ENCODE data around the gene SLC7A9. TPM values are rescaled to one million over a fixed set of nuclear protein-coding genes. Genes with fewer than 3 reads are reported as not detected.

SLC7A9 gene
- total RNA-seq, 2 experiments from 2014 or later = 0.28 TPM; not detected in 1

DNA sequence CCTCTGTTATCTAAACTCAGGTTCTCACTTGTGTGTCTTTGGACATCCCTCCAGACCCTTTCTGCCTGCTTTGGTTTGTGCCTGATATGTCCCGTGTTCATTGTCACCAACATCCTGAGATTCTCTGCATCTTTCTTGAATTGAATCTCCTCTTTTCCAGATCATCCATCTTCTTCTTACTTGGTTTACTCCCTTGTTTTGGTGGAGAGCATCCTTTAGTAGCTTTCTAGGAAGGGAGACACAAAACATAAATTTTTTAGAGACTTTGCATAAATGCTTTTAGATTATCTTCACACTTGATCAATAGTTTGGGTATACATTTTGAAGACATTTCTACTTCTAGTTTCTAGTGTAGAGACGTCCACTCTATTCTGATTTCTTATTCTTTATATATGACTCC, 88.3 kb downstream of the SLC7A9 start:
- Histone ChIP-seq H3K27ac (ENCODE audit: low read depth in 1 of 2, low read length in 2 of 2) (no peak overlapping the region), H3K9me3 (ENCODE audit: control insufficient read depth in 1 of 2, insufficient read depth in 1 of 2, low read length in 2 of 2) (peaks cover 6 to 9% of the 10 kb centered on the region in 2 experiments), H3K27me3 (ENCODE audit: control insufficient read depth in 1 of 2, insufficient read depth in 2 of 2, low read length in 2 of 2) (no peaks in the 10 kb centered on the region), H3K36me3 (ENCODE audit: insufficient read depth, low read length) (no peaks in the 10 kb centered on the region), H3K4me1 (ENCODE audit: insufficient read depth, low read length) (no peaks in the 10 kb centered on the region), H3K4me3 (ENCODE audit: low read length) (no peak overlapping the region)
- Mint-ChIP-seq H3K27ac (no peak overlapping the region), H3K4me1 (ENCODE audit: low read depth) (peaks cover 11% of the 10 kb centered on the region), H3K4me3 (no peak overlapping the region), H3K27me3 (peaks cover 6% of the 10 kb centered on the region), H3K9me3 (peaks cover 10% of the 10 kb centered on the region), H3K36me3 (ENCODE audit: low read depth) (no peaks in the 10 kb centered on the region)
- CTCF ChIA-PET = no interaction called here
- intact Hi-C loops (cut with DNase I, micrococcal nuclease) = no loop called here
- ATAC-seq (ENCODE audit: poor library complexity) (no peak), DNase-seq (no peak)
- TF ChIP-seq, protein P1, sequence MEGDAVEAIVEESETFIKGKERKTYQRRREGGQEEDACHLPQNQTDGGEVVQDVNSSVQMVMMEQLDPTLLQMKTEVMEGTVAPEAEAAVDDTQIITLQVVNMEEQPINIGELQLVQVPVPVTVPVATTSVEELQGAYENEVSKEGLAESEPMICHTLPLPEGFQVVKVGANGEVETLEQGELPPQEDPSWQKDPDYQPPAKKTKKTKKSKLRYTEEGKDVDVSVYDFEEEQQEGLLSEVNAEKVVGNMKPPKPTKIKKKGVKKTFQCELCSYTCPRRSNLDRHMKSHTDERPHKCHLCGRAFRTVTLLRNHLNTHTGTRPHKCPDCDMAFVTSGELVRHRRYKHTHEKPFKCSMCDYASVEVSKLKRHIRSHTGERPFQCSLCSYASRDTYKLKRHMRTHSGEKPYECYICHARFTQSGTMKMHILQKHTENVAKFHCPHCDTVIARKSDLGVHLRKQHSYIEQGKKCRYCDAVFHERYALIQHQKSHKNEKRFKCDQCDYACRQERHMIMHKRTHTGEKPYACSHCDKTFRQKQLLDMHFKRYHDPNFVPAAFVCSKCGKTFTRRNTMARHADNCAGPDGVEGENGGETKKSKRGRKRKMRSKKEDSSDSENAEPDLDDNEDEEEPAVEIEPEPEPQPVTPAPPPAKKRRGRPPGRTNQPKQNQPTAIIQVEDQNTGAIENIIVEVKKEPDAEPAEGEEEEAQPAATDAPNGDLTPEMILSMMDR (IDR thresholded peaks at IDR 0.05) = no peak
- POLR2A ChIA-PET = no interaction called here

Other genes with a start within 250 kb of the SLC7A9 start
- 10 to 100 TPM; 16.5 to 17.6 TPM for gene ANKRD27, start 194.6 kb downstream of the SLC7A9 start, total RNA-seq
- under 1 TPM in 1 of 2 experiments, not detected in 1; 0.14 TPM for gene RGS9BP, start 193.9 kb downstream of the SLC7A9 start, total RNA-seq
- gene NUDT19, start 177.9 kb downstream of the SLC7A9 start, total RNA-seq = 1 to 10 TPM; 7.9 to 8.2 TPM
- under 1 TPM; 0.14 to 0.22 TPM for gene TDRD12, start 150.0 kb downstream of the SLC7A9 start, total RNA-seq
- 1 to 10 TPM; 4.0 to 5.1 TPM for gene CEP89, start 102.2 kb upstream of the SLC7A9 start, total RNA-seq
- 1 to 10 TPM in 1 of 2 experiments, under 1 TPM in 1; 0.91 to 1.4 TPM for gene FAAP24, start 102.5 kb upstream of the SLC7A9 start, total RNA-seq
- gene RHPN2, start 195.1 kb upstream of the SLC7A9 start, total RNA-seq = under 1 TPM in 1 of 2 experiments, not detected in 1; 0.08 TPM
- 1 to 10 TPM; 4.6 to 5.5 TPM for gene GPATCH1, start 211.4 kb upstream of the SLC7A9 start, total RNA-seq

Data from CD4-positive, alpha-beta T cell (primary cell).